Testis (tissue), 2 donors: ENCODE measurements around the gene CROT.

ENCODE experiments used
- POLR2A ChIP-seq: fragments of 450-650 bp; IDR thresholded peaks from one replicate; pipeline ENCODE4 v1.6.1; 2017; ENCODE audit warnings: antibody characterized with exemption, mild to moderate bottlenecking, moderate library complexity
- TF ChIP-seq, protein P1 (sequence below), 3 experiments: fragments of 450-650 bp in 2 of 3; fragments of 200-600 bp in 1 of 3; sonication (generic) in 1 of 3; IDR thresholded peaks; one replicate each; pipeline ENCODE4 v1.5.1; 2016 to 2019; ENCODE audit warnings: antibody characterized with exemption in 3 of 3, mild to moderate bottlenecking in 2 of 3, moderate library complexity in 1 of 3

GRCh38 chr7:87445897-87446296 is 100.4 kb downstream of the CROT start:
- TF ChIP-seq, protein P1, sequence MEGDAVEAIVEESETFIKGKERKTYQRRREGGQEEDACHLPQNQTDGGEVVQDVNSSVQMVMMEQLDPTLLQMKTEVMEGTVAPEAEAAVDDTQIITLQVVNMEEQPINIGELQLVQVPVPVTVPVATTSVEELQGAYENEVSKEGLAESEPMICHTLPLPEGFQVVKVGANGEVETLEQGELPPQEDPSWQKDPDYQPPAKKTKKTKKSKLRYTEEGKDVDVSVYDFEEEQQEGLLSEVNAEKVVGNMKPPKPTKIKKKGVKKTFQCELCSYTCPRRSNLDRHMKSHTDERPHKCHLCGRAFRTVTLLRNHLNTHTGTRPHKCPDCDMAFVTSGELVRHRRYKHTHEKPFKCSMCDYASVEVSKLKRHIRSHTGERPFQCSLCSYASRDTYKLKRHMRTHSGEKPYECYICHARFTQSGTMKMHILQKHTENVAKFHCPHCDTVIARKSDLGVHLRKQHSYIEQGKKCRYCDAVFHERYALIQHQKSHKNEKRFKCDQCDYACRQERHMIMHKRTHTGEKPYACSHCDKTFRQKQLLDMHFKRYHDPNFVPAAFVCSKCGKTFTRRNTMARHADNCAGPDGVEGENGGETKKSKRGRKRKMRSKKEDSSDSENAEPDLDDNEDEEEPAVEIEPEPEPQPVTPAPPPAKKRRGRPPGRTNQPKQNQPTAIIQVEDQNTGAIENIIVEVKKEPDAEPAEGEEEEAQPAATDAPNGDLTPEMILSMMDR (IDR thresholded peaks at IDR 0.05), result no peak
- TF ChIP-seq POLR2A, result no peak
